ENCODE results near the gene IGSF9.

DNA sequence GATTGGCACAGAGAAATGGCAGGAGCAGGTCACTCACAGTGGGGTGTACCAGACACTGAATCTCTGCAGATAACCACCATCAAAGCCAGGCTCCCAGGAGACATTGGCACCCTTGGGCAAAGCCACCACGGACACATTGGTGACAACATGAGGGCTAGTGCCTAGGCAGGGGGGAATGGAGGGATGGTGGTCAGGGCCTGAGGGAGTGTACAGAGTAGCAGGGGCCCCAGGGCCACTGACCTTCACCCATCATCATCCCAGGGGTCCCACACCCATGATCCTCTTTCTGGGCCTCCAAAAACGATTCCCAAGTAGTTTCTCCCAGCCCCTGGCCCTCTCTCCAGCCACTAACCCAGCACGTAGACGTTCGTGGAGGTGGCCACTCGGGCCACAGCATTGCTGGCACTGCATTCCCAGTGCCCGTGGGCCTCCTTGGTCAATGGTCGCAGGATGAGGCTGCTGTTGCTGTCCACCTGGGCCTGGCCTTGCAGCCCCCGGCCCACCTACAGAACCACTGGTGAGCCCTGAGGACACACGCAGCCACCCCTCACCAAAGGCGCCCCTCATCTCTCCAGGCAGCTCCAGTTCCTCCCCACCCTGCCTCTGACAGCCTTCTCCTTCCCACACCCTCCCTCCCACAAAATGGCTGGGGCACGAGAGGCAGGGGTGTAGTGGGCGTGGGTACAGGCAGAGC is 14.2 kb downstream of the IGSF9 start:
- no peak for TF ChIP-seq EZH2 (IDR thresholded peaks at IDR 0.05; ENCODE audit: low read depth)
- TF ChIP-seq, protein P1, sequence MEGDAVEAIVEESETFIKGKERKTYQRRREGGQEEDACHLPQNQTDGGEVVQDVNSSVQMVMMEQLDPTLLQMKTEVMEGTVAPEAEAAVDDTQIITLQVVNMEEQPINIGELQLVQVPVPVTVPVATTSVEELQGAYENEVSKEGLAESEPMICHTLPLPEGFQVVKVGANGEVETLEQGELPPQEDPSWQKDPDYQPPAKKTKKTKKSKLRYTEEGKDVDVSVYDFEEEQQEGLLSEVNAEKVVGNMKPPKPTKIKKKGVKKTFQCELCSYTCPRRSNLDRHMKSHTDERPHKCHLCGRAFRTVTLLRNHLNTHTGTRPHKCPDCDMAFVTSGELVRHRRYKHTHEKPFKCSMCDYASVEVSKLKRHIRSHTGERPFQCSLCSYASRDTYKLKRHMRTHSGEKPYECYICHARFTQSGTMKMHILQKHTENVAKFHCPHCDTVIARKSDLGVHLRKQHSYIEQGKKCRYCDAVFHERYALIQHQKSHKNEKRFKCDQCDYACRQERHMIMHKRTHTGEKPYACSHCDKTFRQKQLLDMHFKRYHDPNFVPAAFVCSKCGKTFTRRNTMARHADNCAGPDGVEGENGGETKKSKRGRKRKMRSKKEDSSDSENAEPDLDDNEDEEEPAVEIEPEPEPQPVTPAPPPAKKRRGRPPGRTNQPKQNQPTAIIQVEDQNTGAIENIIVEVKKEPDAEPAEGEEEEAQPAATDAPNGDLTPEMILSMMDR (conservative IDR thresholded peaks at IDR 0.05): no peak

Data from PC-9 (cell line).